Skin of body (tissue), 3 donors: Measurements from ENCODE around the gene TCHHL1. TPM values are rescaled to one million over a fixed set of nuclear protein-coding genes. Genes with fewer than 3 reads are reported as not detected.
A peak's percentile ranks its signal among the peaks of the same experiment; 100 is the strongest.

ENCODE experiments used
- DNase-seq: peaks from one replicate; lab custom pipeline; 2025; lab: John Stamatoyannopoulos, UW
- small RNA-seq: library from RNA; depleted of rRNA; stranded (forward); fragments of <200 nt; gene quantifications from one replicate; pipeline ENCODE3, GENCODE V24; 2014; ENCODE audit warnings: low replicate concordance
- total RNA-seq: library from RNA; depleted of rRNA; stranded (reverse); fragments of >200 nt; gene quantifications from one replicate; pipeline ENCODE4 v1.2.3, GENCODE V29; 2014

The TCHHL1 gene
- total RNA-seq, 1 donor from 2014 or later = 17.4 TPM

GRCh38 chr1:152038871-152039270 lies 50.0 kb downstream of the TCHHL1 start:
- no peak for DNase-seq

GRCh38 chr1:152036267-152037216 lies 52.3 kb downstream of the TCHHL1 start, which contains the start of gene S100A11:
TSS of gene S100A11 (minus strand) at chr1:152037004. CDS start at chr1:152036915, 89 bp downstream.
- peak; percentile 79 for DNase-seq

- peak; percentile 63 for DNase-seq
Measured at GRCh38 chr1:152035539-152036266, 53.2 kb downstream of the TCHHL1 start.

DNA sequence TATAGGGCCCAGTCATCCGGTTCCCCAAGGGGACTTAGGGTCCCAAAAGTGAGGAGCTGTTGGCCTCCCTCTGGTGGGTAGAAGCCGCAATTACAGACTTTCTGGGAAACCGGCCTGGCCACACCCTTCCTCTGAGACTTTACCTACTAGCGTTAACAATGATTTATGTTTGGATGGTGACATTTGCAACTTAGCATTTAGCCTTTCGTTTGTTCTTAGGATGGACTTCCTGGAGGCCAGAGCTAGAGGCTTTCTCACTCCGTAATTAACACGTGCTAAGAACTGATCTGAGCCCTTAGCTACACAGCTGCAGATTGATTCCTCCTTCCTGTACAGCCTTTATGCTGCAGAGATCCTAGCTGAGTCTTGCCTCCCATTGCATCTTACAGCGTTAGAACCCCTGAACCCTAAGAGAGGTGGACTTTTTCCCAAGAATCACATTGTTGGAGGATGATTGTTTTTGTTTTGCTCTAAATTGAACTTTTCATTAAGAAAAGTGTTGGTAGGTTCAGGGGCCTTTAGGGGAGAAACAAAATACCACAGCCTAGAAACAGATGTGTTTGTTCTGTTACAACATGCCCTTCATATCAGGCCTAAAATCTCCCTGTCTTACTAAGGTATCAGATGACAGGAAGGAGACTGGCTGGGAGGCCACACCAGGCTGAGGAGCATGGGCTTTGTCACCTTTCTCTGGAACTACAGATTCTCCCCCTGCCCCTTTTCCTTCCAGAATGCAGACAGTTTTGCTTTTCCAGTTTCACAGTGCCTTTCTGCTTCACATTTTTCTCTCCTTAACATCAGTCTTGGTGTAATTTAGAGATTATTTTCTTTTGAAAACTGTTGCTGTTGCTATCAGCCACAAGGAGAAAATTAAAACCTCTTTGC lies 54.0 kb downstream of the TCHHL1 start:
- peak; percentile 54 for DNase-seq

DNA sequence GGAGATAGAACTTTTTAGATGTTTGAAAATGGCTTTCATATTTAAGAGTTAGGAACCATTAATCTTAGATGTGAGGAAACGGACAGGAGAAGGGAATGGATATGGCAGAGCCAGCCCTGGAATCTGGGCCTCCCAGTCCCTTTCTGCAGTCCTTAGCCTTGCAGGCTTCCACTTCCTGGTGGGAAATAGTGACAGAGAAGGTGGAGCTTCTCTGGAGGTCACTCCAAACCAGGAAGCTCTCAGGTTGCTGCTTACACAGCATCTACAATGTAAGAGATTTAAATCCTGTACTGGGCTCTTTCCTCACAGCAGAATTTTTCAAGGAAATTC lies 54.6 kb downstream of the TCHHL1 start:
- DNase-seq = no peak

Small RNA genes lying within 50 kb of the gene (small RNA-seq; reads per million reads assigned to genes)
- not detected for gene SPTLC1P4

Other genes starting within 250 kb of the TCHHL1 start
- gene C2CD4D, start 249.2 kb downstream of the TCHHL1 start, total RNA-seq = not detected
- gene THEM5, start 235.4 kb downstream of the TCHHL1 start, total RNA-seq = 8.4 TPM
- gene THEM4, start 179.6 kb downstream of the TCHHL1 start, total RNA-seq = 6.0 TPM
- gene S100A10, start 95.2 kb downstream of the TCHHL1 start, total RNA-seq = 133 TPM
- gene S100A11, start 52.1 kb downstream of the TCHHL1 start, total RNA-seq = 79.9 TPM
- 315 TPM for gene TCHH, start 26.4 kb upstream of the TCHHL1 start, total RNA-seq
- gene RPTN, start 70.2 kb upstream of the TCHHL1 start, total RNA-seq = 4.4 TPM
- not detected for gene HRNR, start 135.1 kb upstream of the TCHHL1 start, total RNA-seq
- 171 TPM for gene FLG, start 236.2 kb upstream of the TCHHL1 start, total RNA-seq